Measurements from ENCODE around the gene PRKCG.

The PRKCG gene

GRCh38 chr19:53877361-53877766 lies 4.6 kb upstream of the PRKCG start:
- H3K36me3 ChIP-seq (ENCODE audit: control insufficient read depth in 4 of 4, insufficient read depth in 4 of 4, low read length in 3 of 4), result peaks cover 5 to 40% (median 23%) of the 10 kb centered on the region in 4 experiments
- CTCF ChIA-PET, result interaction anchor here (0.8 to 2.0 kb wide), 5 partner anchors 9 to 146 kb away, joined by 3 to 6 read pairs (median 4); partner anchors contain the start of gene MYADM
- peaks cover 12 to 42% (median 31%) of the 10 kb centered on the region in 4 experiments for H3K4me1 ChIP-seq (ENCODE audit: control extremely low read depth in 1 of 4, control insufficient read depth in 4 of 4, insufficient read depth in 4 of 4, low read length in 3 of 4)
- POLR2A ChIA-PET, result interaction anchor here (2.6 kb wide), 1 partner anchor 11 kb away, joined by 13 read pairs; the partner anchor contains the start of gene MYADM
- H3K27ac ChIP-seq (ENCODE audit: insufficient read depth in 1 of 2, low read depth in 1 of 2, low read length in 2 of 2, poor library complexity in 1 of 2, severe bottlenecking in 2 of 2), result no peak overlapping the region
- peaks cover 3 to 30% (median 18%) of the 10 kb centered on the region in 5 experiments for H3K27me3 ChIP-seq (replicated peaks in 2 of 5; ENCODE audit: control insufficient read depth in 4 of 5, insufficient read depth in 5 of 5, low read length in 4 of 5)
- DNase-seq, result peak in 2 of 3 donors; percentile 71 to 75
- no peak overlapping the region for H3K4me3 ChIP-seq (ENCODE audit: control insufficient read depth in 1 of 7, extremely low read depth in 1 of 7, insufficient read depth in 4 of 7, low read depth in 2 of 7, low read length in 6 of 7)
- WGBS (ENCODE audit: insufficient coverage), result 94% methylated on average over 5 of the region's 10 CpGs
- H3K9me3 ChIP-seq (ENCODE audit: control extremely low read depth in 1 of 5, control insufficient read depth in 4 of 5, insufficient read depth in 2 of 5, low read depth in 1 of 5, low read length in 4 of 5), result no peaks in the 10 kb centered on the region

GRCh38 chr19:53878776-53879139 lies 3.2 kb upstream of the PRKCG start:
- H3K4me1 ChIP-seq (ENCODE audit: control extremely low read depth in 1 of 4, control insufficient read depth in 4 of 4, insufficient read depth in 4 of 4, low read length in 3 of 4), result peaks cover 12 to 41% (median 29%) of the 10 kb centered on the region in 4 experiments
- H3K9me3 ChIP-seq (ENCODE audit: control extremely low read depth in 1 of 5, control insufficient read depth in 4 of 5, insufficient read depth in 2 of 5, low read depth in 1 of 5, low read length in 4 of 5), result no peaks in the 10 kb centered on the region
- H3K27ac ChIP-seq (ENCODE audit: insufficient read depth in 1 of 2, low read depth in 1 of 2, low read length in 2 of 2, poor library complexity in 1 of 2, severe bottlenecking in 2 of 2), result no peak overlapping the region
- CTCF ChIA-PET, result interaction anchor here (1.2 kb wide), 1 partner anchor 27 kb away, joined by 3 read pairs; no protein-coding TSS in a partner anchor
- peaks cover 4 to 28% (median 16%) of the 10 kb centered on the region in 4 experiments for H3K36me3 ChIP-seq (ENCODE audit: control insufficient read depth in 4 of 4, insufficient read depth in 4 of 4, low read length in 3 of 4)
- DNase-seq, result peak in 2 of 3 donors; percentile 66 to 71
- POLR2A ChIA-PET, result interaction anchor here (1.0 kb wide), 1 partner anchor 12 kb away, joined by 4 read pairs; the partner anchor contains the start of gene MYADM
- peak overlapping the region; percentile 15 to 81 (median 65) for H3K4me3 ChIP-seq (ENCODE audit: control insufficient read depth in 1 of 7, extremely low read depth in 1 of 7, insufficient read depth in 4 of 7, low read depth in 2 of 7, low read length in 6 of 7)
- WGBS (ENCODE audit: insufficient coverage), result 74% methylated on average over 5 of the region's 12 CpGs
- H3K27me3 ChIP-seq (replicated peaks in 2 of 5; ENCODE audit: control insufficient read depth in 4 of 5, insufficient read depth in 5 of 5, low read length in 4 of 5), result peaks cover 3 to 44% (median 25%) of the 10 kb centered on the region in 5 experiments

- POLR2A ChIA-PET, result interaction anchor here (1.0 kb wide), 1 partner anchor 12 kb away, joined by 4 read pairs; the partner anchor contains the start of gene MYADM
- WGBS (ENCODE audit: insufficient coverage), result 1% methylated on average over 48 of the region's 51 CpGs
- Histone ChIP-seq H3K36me3 (ENCODE audit: control insufficient read depth in 4 of 4, insufficient read depth in 4 of 4, low read length in 3 of 4) (peaks cover 0 to 21% (median 10%) of the 10 kb centered on the region in 4 experiments), H3K9me3 (ENCODE audit: control extremely low read depth in 1 of 5, control insufficient read depth in 4 of 5, insufficient read depth in 2 of 5, low read depth in 1 of 5, low read length in 4 of 5) (no peaks in the 10 kb centered on the region), H3K4me3 (ENCODE audit: control insufficient read depth in 1 of 7, extremely low read depth in 1 of 7, insufficient read depth in 4 of 7, low read depth in 2 of 7, low read length in 6 of 7) (peak overlapping the region; percentile 15 to 81 (median 65)), H3K27ac (ENCODE audit: insufficient read depth in 1 of 2, low read depth in 1 of 2, low read length in 2 of 2, poor library complexity in 1 of 2, severe bottlenecking in 2 of 2) (no peak overlapping the region), H3K4me1 (ENCODE audit: control extremely low read depth in 1 of 4, control insufficient read depth in 4 of 4, insufficient read depth in 4 of 4, low read length in 3 of 4) (peaks cover 12 to 35% (median 28%) of the 10 kb centered on the region in 4 experiments), H3K27me3 (replicated peaks in 2 of 5; ENCODE audit: control insufficient read depth in 4 of 5, insufficient read depth in 5 of 5, low read length in 4 of 5) (peaks cover 3 to 50% (median 27%) of the 10 kb centered on the region in 5 experiments)
- DNase-seq, result peak; percentile 73 to 86 (median 84)
- CTCF ChIA-PET, result interaction anchor here (1.2 kb wide), 1 partner anchor 27 kb away, joined by 3 read pairs; no protein-coding TSS in a partner anchor
Observed at GRCh38 chr19:53879140-53880081, 2.6 kb upstream of the PRKCG start.

GRCh38 chr19:53880711-53881481 lies 1.1 kb upstream of the PRKCG start:
- CTCF ChIA-PET, result interaction anchor here (1.3 to 2.4 kb wide), 4 partner anchors 10 to 143 kb away, joined by 6 to 11 read pairs (median 8); no protein-coding TSS in a partner anchor
- Histone ChIP-seq H3K27ac (ENCODE audit: insufficient read depth in 1 of 2, low read depth in 1 of 2, low read length in 2 of 2, poor library complexity in 1 of 2, severe bottlenecking in 2 of 2) (no peak overlapping the region), H3K27me3 (replicated peaks in 2 of 5; ENCODE audit: control insufficient read depth in 4 of 5, insufficient read depth in 5 of 5, low read length in 4 of 5) (peaks cover 9 to 64% (median 34%) of the 10 kb centered on the region in 5 experiments), H3K9me3 (ENCODE audit: control extremely low read depth in 1 of 5, control insufficient read depth in 4 of 5, insufficient read depth in 2 of 5, low read depth in 1 of 5, low read length in 4 of 5) (no peaks in the 10 kb centered on the region), H3K4me3 (ENCODE audit: control insufficient read depth in 1 of 7, extremely low read depth in 1 of 7, insufficient read depth in 4 of 7, low read depth in 2 of 7, low read length in 6 of 7) (peak overlapping the region in 1 of 7 experiments; percentile 64), H3K36me3 (ENCODE audit: control insufficient read depth in 4 of 4, insufficient read depth in 4 of 4, low read length in 3 of 4) (peaks cover 0 to 9% (median 1%) of the 10 kb centered on the region in 4 experiments), H3K4me1 (ENCODE audit: control extremely low read depth in 1 of 4, control insufficient read depth in 4 of 4, insufficient read depth in 4 of 4, low read length in 3 of 4) (peaks cover 10 to 30% (median 26%) of the 10 kb centered on the region in 4 experiments)
- no peak for DNase-seq
- POLR2A ChIA-PET, result no interaction called here
- 18% methylated on average over 5 of the region's 6 CpGs for WGBS (ENCODE audit: insufficient coverage)

GRCh38 chr19:53882391-53883050 lies 524 bp downstream of the PRKCG start:
- H3K36me3 ChIP-seq (ENCODE audit: control insufficient read depth in 4 of 4, insufficient read depth in 4 of 4, low read length in 3 of 4), result no peaks in the 10 kb centered on the region
- H3K4me1 ChIP-seq (ENCODE audit: control extremely low read depth in 1 of 4, control insufficient read depth in 4 of 4, insufficient read depth in 4 of 4, low read length in 3 of 4), result peaks cover 9 to 30% (median 26%) of the 10 kb centered on the region in 4 experiments
- H3K4me3 ChIP-seq (ENCODE audit: control insufficient read depth in 1 of 7, extremely low read depth in 1 of 7, insufficient read depth in 4 of 7, low read depth in 2 of 7, low read length in 6 of 7), result peak overlapping the region in 2 of 7 experiments; percentile 48 to 64
- H3K27me3 ChIP-seq (replicated peaks in 2 of 5; ENCODE audit: control insufficient read depth in 4 of 5, insufficient read depth in 5 of 5, low read length in 4 of 5), result peaks cover 9 to 73% (median 36%) of the 10 kb centered on the region in 5 experiments
- no peaks in the 10 kb centered on the region for H3K9me3 ChIP-seq (ENCODE audit: control extremely low read depth in 1 of 5, control insufficient read depth in 4 of 5, insufficient read depth in 2 of 5, low read depth in 1 of 5, low read length in 4 of 5)
- H3K27ac ChIP-seq (ENCODE audit: insufficient read depth in 1 of 2, low read depth in 1 of 2, low read length in 2 of 2, poor library complexity in 1 of 2, severe bottlenecking in 2 of 2), result no peak overlapping the region
- ChIA-PET CTCF (interaction anchor here (0.7 to 2.4 kb wide), 6 partner anchors 12 to 214 kb away, joined by 3 to 11 read pairs (median 6); no protein-coding TSS in a partner anchor), POLR2A (interaction anchor here (1.0 to 1.3 kb wide), 3 partner anchors 10 to 53 kb away, joined by 3 to 5 read pairs (median 3); no protein-coding TSS in a partner anchor)
- no peak for DNase-seq
- WGBS (ENCODE audit: insufficient coverage), result 2% methylated on average over 5 of the region's 18 CpGs

GRCh38 chr19:53883231-53883661 lies 1.2 kb downstream of the PRKCG start:
- Histone ChIP-seq H3K9me3 (ENCODE audit: control extremely low read depth in 1 of 5, control insufficient read depth in 4 of 5, insufficient read depth in 2 of 5, low read depth in 1 of 5, low read length in 4 of 5) (no peaks in the 10 kb centered on the region), H3K36me3 (ENCODE audit: control insufficient read depth in 4 of 4, insufficient read depth in 4 of 4, low read length in 3 of 4) (no peaks in the 10 kb centered on the region), H3K27ac (ENCODE audit: insufficient read depth in 1 of 2, low read depth in 1 of 2, low read length in 2 of 2, poor library complexity in 1 of 2, severe bottlenecking in 2 of 2) (no peak overlapping the region), H3K4me1 (ENCODE audit: control extremely low read depth in 1 of 4, control insufficient read depth in 4 of 4, insufficient read depth in 4 of 4, low read length in 3 of 4) (peaks cover 9 to 30% (median 26%) of the 10 kb centered on the region in 4 experiments), H3K27me3 (replicated peaks in 2 of 5; ENCODE audit: control insufficient read depth in 4 of 5, insufficient read depth in 5 of 5, low read length in 4 of 5) (peaks cover 9 to 73% (median 36%) of the 10 kb centered on the region in 5 experiments), H3K4me3 (ENCODE audit: control insufficient read depth in 1 of 7, extremely low read depth in 1 of 7, insufficient read depth in 4 of 7, low read depth in 2 of 7, low read length in 6 of 7) (no peak overlapping the region)
- peak in 1 of 3 donors; percentile 33 for DNase-seq
- ChIA-PET CTCF (interaction anchor here (0.7 to 2.4 kb wide), 8 partner anchors 14 to 213 kb away, joined by 3 to 11 read pairs (median 4); no protein-coding TSS in a partner anchor), POLR2A (interaction anchor here (0.5 to 1.3 kb wide), 3 partner anchors 14 to 142 kb away, joined by 3 read pairs; no protein-coding TSS in a partner anchor)
- WGBS (ENCODE audit: insufficient coverage), result 1% methylated on average over 11 of the region's 19 CpGs
